K562 (cell line): ENCODE data around the gene UPK3A. TPM values are rescaled to one million over a fixed set of nuclear protein-coding genes. Genes with fewer than 3 reads are reported as not detected.

Experiments used
- ATAC-seq: fragments of 200-7000 bp; cut with Tn5 transposase; 3 replicates; pipeline ENCODE4 v1.9.1; 2020; ENCODE audit warnings: moderate library complexity
- BruUV-seq: library from RNA; stranded (reverse); fragments of 400-500 nt; replicated peaks from 2 replicates; lab custom pipeline; 2021; lab: Mats Ljungman, UMichigan
- CTCF ChIA-PET: fragments of 300-600 bp; formaldehyde crosslinking; extraction: SDS; loops from one replicate; lab custom pipeline; 2021; ENCODE audit warnings: low intra/inter-chr PET ratio; lab: Yijun Ruan, JAX
- POLR2A ChIA-PET: fragments of 300-600, 350-650 bp; sonication (Branson Sonifier 250); formaldehyde crosslinking; extraction: SDS; loops from one replicate; lab custom pipeline; 2021; ENCODE audit warnings: antibody characterized with exemption, inconsistent platforms; lab: Yijun Ruan, JAX
- DNase-seq, 4 experiments: peaks; one replicate each; pipeline versions ENCODE4 v3.0.0 to v3.0.0-alpha.2; 2011 to 2018; ENCODE audit warnings: low spot score in 3 of 4, mixed read lengths in 3 of 4; ENCODE audit errors: extremely low read depth in 1 of 4
- FAIRE-seq: peaks from 2 replicates; lab custom pipeline; 2011; peaks lifted over from hg19 to GRCh38; lab: Jason Lieb, UNC
- H2AFZ ChIP-seq: 2 replicates; pipeline ENCODE4 v1.6.0; 2011; ENCODE audit warnings: low read depth, low read length, control low read depth, inconsistent platforms
- H3K27ac ChIP-seq: fragments of 200-600 bp; 3 replicates; pipeline ENCODE4 v1.8.0; 2011; ENCODE audit warnings: low read depth, mild to moderate bottlenecking, control low read depth, inconsistent platforms, low read length, moderate library complexity, mixed read lengths; ENCODE audit errors: extremely low read depth
- H3K27me3 ChIP-seq, 2 experiments: fragments of 300-600 bp in 1 of 2; 2 replicates in 1 of 2; 3 replicates in 1 of 2; pipeline versions ENCODE4 v1.6.0 to v1.8.0; 2011; ENCODE audit warnings: inconsistent platforms in 2 of 2, low read length in 2 of 2, mild to moderate bottlenecking in 1 of 2, mixed read lengths in 1 of 2, moderate library complexity in 1 of 2; ENCODE audit not compliant: control insufficient read depth in 2 of 2, insufficient read depth in 2 of 2
- H3K36me3 ChIP-seq: fragments of 300-600 bp; 3 replicates; pipeline ENCODE4 v1.8.0; 2011; ENCODE audit warnings: mild to moderate bottlenecking, low read length, inconsistent platforms; ENCODE audit not compliant: control insufficient read depth, insufficient read depth
- H3K4me1 ChIP-seq, 2 experiments: fragments of 200-600 bp in 1 of 2; replicated peaks in 1 of 2; 2 replicates in 1 of 2; 3 replicates in 1 of 2; pipeline versions ENCODE4 v1.5.1 to v1.8.0; 2011; ENCODE audit warnings: inconsistent platforms in 2 of 2, low read length in 2 of 2, mild to moderate bottlenecking in 1 of 2, mixed read lengths in 1 of 2, moderate library complexity in 1 of 2; ENCODE audit not compliant: control insufficient read depth in 2 of 2, insufficient read depth in 2 of 2
- H3K4me2 ChIP-seq: 2 replicates; pipeline ENCODE4 v1.6.1; 2011; ENCODE audit warnings: low read length, control low read depth, inconsistent platforms, mixed read lengths; ENCODE audit not compliant: insufficient read depth
- H3K4me3 ChIP-seq: fragments of 200-600 bp; sonication (generic), shearing (Covaris generic); 2 replicates; pipeline ENCODE4 v1.5.1; 2016; ENCODE audit warnings: control low read depth, inconsistent platforms
- H3K79me2 ChIP-seq: fragments of 200-600 bp; 3 replicates; pipeline ENCODE4 v1.8.0; 2011; ENCODE audit warnings: low read length, inconsistent platforms; ENCODE audit not compliant: control insufficient read depth, insufficient read depth
- H3K9ac ChIP-seq, 2 experiments: 2 replicates each; pipeline versions ENCODE4 v1.6.0 to v1.6.1; 2011; ENCODE audit warnings: low read depth in 2 of 2, low read length in 2 of 2, control low read depth in 1 of 2, inconsistent platforms in 1 of 2, mild to moderate bottlenecking in 1 of 2, mixed read lengths in 1 of 2; ENCODE audit not compliant: insufficient read depth in 1 of 2
- H3K9me1 ChIP-seq: one replicate; pipeline ENCODE4 v1.6.0; 2011; ENCODE audit warnings: inconsistent platforms, mild to moderate bottlenecking, low read length, moderate library complexity; ENCODE audit not compliant: control insufficient read depth, insufficient read depth
- H3K9me3 ChIP-seq: replicated peaks from 2 replicates; pipeline ENCODE4 v1.5.1; 2011; ENCODE audit warnings: low read depth, low read length, inconsistent platforms; ENCODE audit not compliant: control insufficient read depth, insufficient read depth
- H4K20me1 ChIP-seq: replicated peaks from 2 replicates; pipeline ENCODE4 v1.6.1; 2011; ENCODE audit warnings: low read length, inconsistent platforms, mixed read lengths; ENCODE audit not compliant: control insufficient read depth, insufficient read depth
- FOXK1 ChIP-seq: sonication (generic); formaldehyde crosslinking; IDR thresholded peaks from 2 replicates; pipeline ENCODE4 v1.8.0; 2022; ENCODE audit warnings: missing genetic modification reagents, mild to moderate bottlenecking, borderline replicate concordance
- PKNOX1 ChIP-seq: fragments of 450-650 bp; IDR thresholded peaks from 2 replicates; pipeline ENCODE4 v1.6.1; 2016
- WGBS: fragments of 100-300 bp; shearing (Covaris generic); methylation state at CpG from one replicate; pipeline ENCODE4 v1.1.6; 2016; ENCODE audit warnings: low coverage, mixed read lengths; ENCODE audit not compliant: insufficient coverage; ENCODE audit errors: missing lambda C conversion rate; 5-methylcytosine and 5-hydroxymethylcytosine counted together
- in situ Hi-C: fragments of 300-500 bp; cut with MboI; formaldehyde crosslinking; loops from 4 replicates; pipeline ENCODE4 v1.15.0; 2018; ENCODE audit warnings: inconsistent platforms, mixed read lengths
- intact Hi-C: fragments of 100-400 bp; cut with micrococcal nuclease; formaldehyde crosslinking; loops from 2 replicates; pipeline ENCODE4 v1.14.2; 2022
- polyA plus RNA-seq, 8 experiments: library from polyadenylated mRNA; depleted of rRNA in 4 of 8; stranded (reverse) in 5 of 8; unstranded in 3 of 8; fragments of >200 nt; fragmentation: Nextera tagmentation in 2 of 8; fragmentation: Illumina TruSeq in 1 of 8; extraction: Ambion mirVana in 2 of 8; extraction: Trizol in 1 of 8; gene quantifications; 2 replicates each; pipeline versions ENCODE4 v1.2.1 to v1.2.3, GENCODE V29; 2011 to 2014; ENCODE audit warnings: inconsistent platforms in 1 of 8, missing spikeins in 1 of 8
- total RNA-seq, 7 experiments: library from RNA; depleted of rRNA in 6 of 7; stranded (reverse); fragments of >200 nt in 6 of 7; fragmentation: Illumina TruSeq in 2 of 7; extraction: Trizol in 2 of 7; gene quantifications; 2 replicates each; pipeline versions ENCODE4 v1.2.1 to v1.2.3, GENCODE V29; 2011 to 2021; ENCODE audit warnings: low replicate concordance in 1 of 7

Gene UPK3A
- total and polyA plus RNA-seq, 9 of the 15 experiments (the other 6 are each of a cell fraction or from before 2014, with no cell fraction given) = not detected

- FAIRE-seq (no peak), ATAC-seq (no peak), DNase-seq (no peak)
- CTCF ChIA-PET = no interaction called here
- Histone ChIP-seq H3K27me3 (no peaks in the 10 kb centered on the region), H3K4me3 (no peak overlapping the region), H3K4me2 (no peak overlapping the region), H4K20me1 (no peaks in the 10 kb centered on the region), H3K27ac (no peak overlapping the region), H2AFZ (no peak overlapping the region), H3K9me3 (no peaks in the 10 kb centered on the region), H3K4me1 (peaks cover under 1 to 3% of the 10 kb centered on the region in 2 experiments; a peak in 4 of 5 replicates), H3K9ac (no peak overlapping the region), H3K9me1 (no peaks in the 10 kb centered on the region), H3K79me2 (no peaks in the 10 kb centered on the region), H3K36me3 (no peaks in the 10 kb centered on the region)
- in situ Hi-C loops (loop anchor here (25.0 kb wide), 1 partner anchor 434 kb away; no protein-coding TSS in a partner anchor), intact Hi-C loops (no loop called here)
- BruUV-seq = no TSS peak
- WGBS = 40% methylated on average over 9 of the region's 13 CpGs
- POLR2A ChIA-PET = no interaction called here
- TF ChIP-seq PKNOX1 = peak; percentile 27; the same call in 1 of the 2 replicates
- no peak for TF ChIP-seq FOXK1 (CRISPR knock-in tag)
Measured at GRCh38 chr22:45246060-45246985, 38.4 kb upstream of the UPK3A start.
